Esophagus squamous epithelium (tissue), 4 donors: Measurements from ENCODE around the gene RGL3.

Experiments
- CTCF ChIP-seq, 6 experiments: fragments of 450-650 bp in 4 of 6; fragments of 200-600 bp in 2 of 6; sonication (generic) in 2 of 6; IDR thresholded peaks; one replicate each; pipeline ENCODE4 v1.5.1; 2016 to 2019; ENCODE audit warnings: antibody characterized with exemption in 6 of 6, mild to moderate bottlenecking in 4 of 6, moderate library complexity in 4 of 6
- POLR2A ChIP-seq, 4 donors: fragments of 450-650 bp; IDR thresholded peaks; one replicate each; pipeline ENCODE4 v1.6.1; 2017; ENCODE audit warnings: antibody characterized with exemption in 4 of 4, mild to moderate bottlenecking in 4 of 4, moderate library complexity in 3 of 4

DNA sequence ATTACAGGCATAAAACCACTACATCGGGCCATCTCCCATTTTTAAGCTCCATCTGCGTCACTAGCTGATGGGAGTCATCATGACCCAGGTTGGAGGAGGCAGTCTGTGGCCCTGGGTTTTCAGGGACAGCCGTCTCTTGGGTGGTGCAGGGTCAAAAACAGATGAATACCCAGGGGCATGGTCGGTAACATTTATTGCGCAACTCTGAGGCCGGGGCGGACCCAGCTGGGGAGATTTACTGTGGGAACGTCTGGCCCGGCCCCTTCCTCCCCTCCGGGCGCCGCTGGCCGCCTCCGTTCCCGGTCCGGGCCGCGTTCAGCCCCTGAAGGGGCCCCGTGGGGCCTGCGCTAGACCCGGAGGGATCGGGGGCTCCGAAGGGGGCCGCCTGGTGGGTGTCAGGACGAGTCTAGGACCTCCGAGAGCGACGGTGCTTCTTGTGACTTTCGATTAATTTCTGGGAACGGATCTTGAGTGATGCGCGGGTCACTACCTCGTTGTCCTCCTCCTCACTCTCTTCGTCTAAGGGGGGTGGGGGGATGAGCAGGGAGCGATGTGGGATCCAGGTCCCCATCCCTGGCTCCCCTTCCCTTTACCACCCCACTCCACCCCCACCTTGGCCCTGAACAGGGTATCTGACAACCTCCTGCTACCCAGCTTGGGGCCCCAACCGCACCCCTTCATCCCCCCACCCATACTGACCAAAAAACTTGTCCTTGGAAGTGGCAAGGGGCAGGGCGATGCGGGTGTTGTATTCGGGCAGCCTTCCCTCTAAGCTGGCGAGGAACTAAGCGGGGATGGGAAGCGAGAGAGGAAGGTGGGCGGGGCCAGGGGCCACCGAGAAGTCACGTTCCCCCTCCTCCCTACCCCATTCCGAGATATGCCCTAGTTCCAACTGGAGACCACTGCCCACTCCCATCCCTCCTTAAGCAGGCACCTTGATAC is 1.6 kb upstream of the RGL3 start:
- TF ChIP-seq CTCF (IDR thresholded peaks at IDR 0.05), result no peak
- no peak for TF ChIP-seq POLR2A (IDR thresholded peaks at IDR 0.05)
